Endothelial cell (in vitro differentiated cells): ENCODE measurements around the gene PEX10. TPM values are rescaled to one million over a fixed set of nuclear protein-coding genes. Genes with fewer than 3 reads are reported as not detected.
"Not testable (repeated sequence)": the region's sequence is repeated elsewhere in the genome, so short reads cannot be mapped to it uniquely, and the experiment has no call there.

Experiments
- DNase-seq: peaks from one replicate; pipeline ENCODE4 v3.0.0; 2021; ENCODE audit warnings: low spot score
- H3K27ac Mint-ChIP-seq: one replicate; pipeline ENCODE4 v1.8.0; 2021; ENCODE audit warnings: mixed read lengths, inconsistent platforms; ENCODE audit not compliant: unreplicated experiment
- H3K27me3 Mint-ChIP-seq: one replicate; pipeline ENCODE4 v1.8.0; 2021; ENCODE audit warnings: mild to moderate bottlenecking, moderate library complexity, mixed read lengths, inconsistent platforms; ENCODE audit not compliant: unreplicated experiment
- H3K36me3 Mint-ChIP-seq: one replicate; pipeline ENCODE4 v1.8.0; 2021; ENCODE audit warnings: mild to moderate bottlenecking, low read depth, mixed read lengths, inconsistent platforms; ENCODE audit not compliant: unreplicated experiment
- H3K4me1 Mint-ChIP-seq: one replicate; pipeline ENCODE4 v1.8.0; 2021; ENCODE audit warnings: mild to moderate bottlenecking, mixed read lengths, inconsistent platforms; ENCODE audit not compliant: unreplicated experiment
- H3K4me3 Mint-ChIP-seq: one replicate; pipeline ENCODE4 v1.8.0; 2021; ENCODE audit warnings: mild to moderate bottlenecking, mixed read lengths, inconsistent platforms; ENCODE audit not compliant: unreplicated experiment
- H3K9me3 Mint-ChIP-seq: one replicate; pipeline ENCODE4 v1.8.0; 2021; ENCODE audit warnings: mixed read lengths, inconsistent platforms; ENCODE audit not compliant: unreplicated experiment
- long read RNA-seq: library from polyadenylated mRNA; unstranded; transcript quantifications from one replicate; pipeline ENCODE4 v2.0.0, GENCODE V29; 2020; ENCODE audit not compliant: unreplicated experiment
- total RNA-seq: library from RNA; stranded (reverse); fragmentation: NEBNext Ultra II Directional; extraction: Animal tissue kit (Norgen Biotek cat#: 25700); gene quantifications from one replicate; pipeline ENCODE4 v1.2.1, GENCODE V29; 2021; ENCODE audit not compliant: unreplicated experiment
- TF ChIP-seq, protein P1 (sequence below): fragments of 200-600 bp; sonication (generic); IDR thresholded peaks from one replicate; pipeline ENCODE4 v1.5.0; 2021; ENCODE audit warnings: antibody characterized with exemption; ENCODE audit not compliant: unreplicated experiment

PEX10 gene
- total RNA-seq: 25.4 TPM
- long read RNA-seq, transcript PEX10-202 (6 exons, 1,997 nt): major isoform, 22 of 28 reads
- long read RNA-seq, partial matches to known transcripts: 0 of 28 reads
- long read RNA-seq, other reads (novel, unspliced or antisense): 5 of 28 reads

DNA sequence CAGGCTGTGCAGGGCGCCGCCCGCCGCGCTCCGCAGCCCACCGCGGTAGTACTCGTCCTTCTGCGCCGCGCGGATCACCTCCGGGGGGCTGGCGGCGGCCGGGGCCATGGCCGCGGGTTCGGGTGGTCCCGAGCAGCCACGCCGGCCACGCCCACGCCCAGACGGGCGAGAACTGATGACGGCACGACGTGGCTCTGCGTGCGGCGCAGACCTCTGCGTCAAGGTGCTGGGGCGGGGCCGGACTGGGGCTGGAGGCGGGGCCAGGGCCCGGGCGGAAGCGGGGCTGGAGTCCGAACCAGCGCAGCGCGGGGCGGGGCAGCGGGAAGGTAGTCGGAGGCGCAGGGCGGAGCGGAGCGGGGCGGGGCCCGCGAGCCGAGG is at the start of gene PEX10:
TSS of gene PEX10 (minus strand) at position 170 of the 378 bp plus-strand sequence. CDS start at position 108, 62 bp downstream.
- peaks cover 12% of the 10 kb centered on the region for H3K27me3 Mint-ChIP-seq
- H3K27ac Mint-ChIP-seq: no peak within 1 kb of the TSS
- H3K4me3 Mint-ChIP-seq: peak within 1 kb of the TSS; percentile 92
- peak; percentile 97 for DNase-seq
- H3K9me3 Mint-ChIP-seq: no peaks in the 10 kb centered on the region
- TF ChIP-seq, protein P1, sequence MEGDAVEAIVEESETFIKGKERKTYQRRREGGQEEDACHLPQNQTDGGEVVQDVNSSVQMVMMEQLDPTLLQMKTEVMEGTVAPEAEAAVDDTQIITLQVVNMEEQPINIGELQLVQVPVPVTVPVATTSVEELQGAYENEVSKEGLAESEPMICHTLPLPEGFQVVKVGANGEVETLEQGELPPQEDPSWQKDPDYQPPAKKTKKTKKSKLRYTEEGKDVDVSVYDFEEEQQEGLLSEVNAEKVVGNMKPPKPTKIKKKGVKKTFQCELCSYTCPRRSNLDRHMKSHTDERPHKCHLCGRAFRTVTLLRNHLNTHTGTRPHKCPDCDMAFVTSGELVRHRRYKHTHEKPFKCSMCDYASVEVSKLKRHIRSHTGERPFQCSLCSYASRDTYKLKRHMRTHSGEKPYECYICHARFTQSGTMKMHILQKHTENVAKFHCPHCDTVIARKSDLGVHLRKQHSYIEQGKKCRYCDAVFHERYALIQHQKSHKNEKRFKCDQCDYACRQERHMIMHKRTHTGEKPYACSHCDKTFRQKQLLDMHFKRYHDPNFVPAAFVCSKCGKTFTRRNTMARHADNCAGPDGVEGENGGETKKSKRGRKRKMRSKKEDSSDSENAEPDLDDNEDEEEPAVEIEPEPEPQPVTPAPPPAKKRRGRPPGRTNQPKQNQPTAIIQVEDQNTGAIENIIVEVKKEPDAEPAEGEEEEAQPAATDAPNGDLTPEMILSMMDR: no peak
- peaks cover 10% of the 10 kb centered on the region for H3K36me3 Mint-ChIP-seq
- H3K4me1 Mint-ChIP-seq: peaks cover 4% of the 10 kb centered on the region

DNA sequence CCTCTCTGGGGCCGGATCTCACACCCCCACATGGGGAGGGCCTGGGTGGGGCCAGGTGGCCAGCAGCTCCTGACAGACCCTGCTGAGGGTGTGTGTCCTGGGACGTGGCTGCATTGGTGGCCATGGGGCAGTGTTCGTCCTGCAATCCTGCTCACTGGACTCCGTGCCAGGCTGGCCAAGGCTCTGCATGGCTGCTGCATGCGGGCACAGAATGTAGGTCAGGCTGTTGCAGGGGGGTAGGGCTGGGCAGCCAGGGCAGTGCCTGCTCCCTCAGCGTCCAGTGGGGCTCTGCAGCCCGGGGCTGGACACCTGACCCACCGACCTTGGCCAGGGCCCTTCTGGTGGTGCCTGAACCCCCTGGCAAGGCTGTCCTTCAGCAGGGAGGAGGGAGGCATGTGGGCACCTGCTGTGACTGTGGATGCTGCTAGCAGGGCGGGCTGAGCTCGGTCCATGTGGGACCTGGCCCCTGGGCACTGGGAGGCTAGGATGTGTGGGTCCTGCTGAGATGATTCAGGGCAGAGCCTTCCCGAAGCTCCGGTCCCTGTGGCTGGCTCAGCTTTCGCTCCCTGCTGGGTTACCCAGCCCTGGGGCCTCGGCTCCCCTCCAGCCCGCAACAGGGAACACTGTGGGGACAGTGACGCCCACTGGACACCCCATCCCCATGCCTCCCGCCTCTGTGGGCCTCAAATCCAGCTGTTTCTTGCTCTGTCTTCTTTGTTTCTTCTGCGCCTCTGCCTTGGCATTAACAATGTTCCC is 48.8 kb upstream of the PEX10 start:
- no peak overlapping the region for H3K27ac Mint-ChIP-seq
- H3K27me3 Mint-ChIP-seq: peaks cover 4% of the 10 kb centered on the region
- H3K4me3 Mint-ChIP-seq: no peak overlapping the region
- no peak for DNase-seq
- TF ChIP-seq, protein P1: no peak
- H3K36me3 Mint-ChIP-seq: no peaks in the 10 kb centered on the region
- no peaks in the 10 kb centered on the region for H3K4me1 Mint-ChIP-seq
- no peaks in the 10 kb centered on the region for H3K9me3 Mint-ChIP-seq

DNA sequence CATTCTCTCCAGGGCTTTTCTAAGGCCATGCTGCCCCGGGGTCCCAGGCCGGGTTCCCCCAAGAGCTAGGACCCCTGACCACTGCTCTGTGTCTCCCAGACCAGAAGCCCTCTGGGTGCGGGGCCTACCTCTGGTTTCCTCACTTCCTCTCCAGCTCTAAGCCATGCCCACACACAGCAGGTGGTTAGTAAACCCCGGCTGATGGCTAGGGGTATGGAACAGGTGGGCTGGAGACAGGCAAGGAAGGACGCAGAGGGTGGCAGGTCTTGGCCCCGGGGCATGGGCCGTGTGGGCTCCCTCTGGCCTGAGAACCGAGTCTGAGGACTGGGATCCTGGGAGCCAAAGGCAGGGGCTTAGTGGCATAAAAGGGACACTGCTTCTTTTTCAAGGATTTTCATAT is 47.8 kb upstream of the PEX10 start:
- Mint-ChIP-seq H3K4me3 (no peak overlapping the region), H3K4me1 (no peaks in the 10 kb centered on the region), H3K9me3 (no peaks in the 10 kb centered on the region), H3K36me3 (no peaks in the 10 kb centered on the region), H3K27ac (no peak overlapping the region), H3K27me3 (peaks cover 5% of the 10 kb centered on the region)
- TF ChIP-seq, protein P1: no peak
- DNase-seq: no peak

DNA sequence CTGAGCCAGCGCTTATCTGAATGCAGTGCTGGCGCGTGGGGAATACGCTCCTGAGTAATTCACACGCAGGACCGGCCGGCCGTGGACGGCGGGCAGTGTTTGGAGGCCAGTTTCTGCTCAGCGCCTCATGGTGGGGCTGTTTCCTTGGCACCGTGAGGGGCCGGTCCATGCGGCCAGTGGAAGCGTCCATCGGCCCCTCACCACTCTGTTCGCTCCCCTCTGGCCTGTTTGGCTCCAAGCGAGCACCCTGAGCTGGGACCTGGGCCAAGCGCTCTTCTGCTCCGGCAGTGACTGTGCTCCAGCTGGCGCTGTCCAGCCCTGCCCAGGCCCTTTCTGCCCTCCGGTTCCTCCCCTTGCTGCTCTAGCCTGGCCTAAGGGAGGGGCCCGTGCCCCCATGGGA is 47.4 kb upstream of the PEX10 start:
- TF ChIP-seq, protein P1: no peak
- Mint-ChIP-seq H3K36me3 (no peaks in the 10 kb centered on the region), H3K4me3 (no peak overlapping the region), H3K27me3 (peaks cover 5% of the 10 kb centered on the region), H3K4me1 (no peaks in the 10 kb centered on the region), H3K27ac (no peak overlapping the region), H3K9me3 (no peaks in the 10 kb centered on the region)
- DNase-seq: no peak

DNA sequence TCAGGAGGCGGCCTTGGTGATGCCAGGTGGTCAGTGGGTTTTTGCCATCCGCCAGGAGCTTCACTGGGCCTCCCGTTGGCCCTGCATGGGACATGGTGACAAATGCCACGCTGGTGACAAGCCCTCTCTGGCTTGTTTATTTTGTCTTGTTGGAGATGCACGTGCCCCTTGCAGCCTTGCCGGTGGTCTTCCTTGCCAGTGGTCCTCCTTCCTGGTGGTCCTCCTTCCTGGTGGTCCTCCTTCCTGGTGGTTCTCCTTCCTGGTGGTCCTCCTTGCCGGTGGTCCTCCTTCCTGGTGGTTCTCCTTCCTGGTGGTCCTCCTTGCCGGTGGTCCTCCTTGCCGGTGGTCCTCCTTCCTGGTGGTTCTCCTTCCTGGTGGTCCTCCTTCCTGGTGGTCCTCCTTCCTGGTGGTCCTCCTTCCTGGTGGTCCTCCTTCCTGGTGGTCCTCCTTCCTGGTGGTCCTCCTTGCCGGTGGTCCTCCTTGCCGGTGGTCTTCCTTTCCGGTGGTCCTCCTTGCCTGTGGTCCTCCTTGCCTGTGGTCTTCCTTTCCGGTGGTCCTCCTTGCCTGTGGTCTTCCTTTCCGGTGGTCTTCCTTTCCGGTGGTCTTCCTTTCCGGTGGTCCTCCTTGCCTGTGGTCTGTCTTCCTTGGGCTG is 46.9 kb upstream of the PEX10 start:
- H3K4me1 Mint-ChIP-seq, H3K27ac Mint-ChIP-seq, H3K9me3 Mint-ChIP-seq, H3K4me3 Mint-ChIP-seq, H3K27me3 Mint-ChIP-seq, DNase-seq, H3K36me3 Mint-ChIP-seq: not testable (repeated sequence)
